ENCODE data around the gene MPG. TPM values are rescaled to one million over a fixed set of nuclear protein-coding genes. Genes with fewer than 3 reads are reported as not detected.
"Not testable (repeated sequence)": the region's sequence is repeated elsewhere in the genome, so short reads cannot be mapped to it uniquely, and the experiment has no call there.

The MPG gene
- total RNA-seq, 2 experiments from 2014 or later: 58.1 to 119 TPM

GRCh38 chr16:119835-120491 is 41.9 kb downstream of the MPG start:
- Histone ChIP-seq H3K4me1 (ENCODE audit: insufficient read depth, low read length, poor library complexity, severe bottlenecking) (no peaks in the 10 kb centered on the region), H3K79me2 (ENCODE audit: insufficient read depth, low read depth, low read length) (no peaks in the 10 kb centered on the region), H3K27ac (ENCODE audit: low read depth, low read length, poor library complexity, severe bottlenecking) (no peak overlapping the region), H3K4me2 (ENCODE audit: low read length) (no peak overlapping the region), H3K9me2 (ENCODE audit: insufficient read depth, low read length) (no peaks in the 10 kb centered on the region), H3K36me3 (ENCODE audit: insufficient read depth, low read length) (peaks cover 41% of the 10 kb centered on the region), H3K9me3 (ENCODE audit: low read length) (no peaks in the 10 kb centered on the region), H3K4me3 (ENCODE audit: low read depth, low read length, poor library complexity, severe bottlenecking) (no peak overlapping the region), H2AFZ (ENCODE audit: low read length) (no peak overlapping the region), H4K20me1 (ENCODE audit: insufficient read depth, low read length) (no peaks in the 10 kb centered on the region; the same call in 1 of the 2 replicates)
- CTCF ChIA-PET (ENCODE audit: unreplicated experiment): no interaction called here
- intact Hi-C loops (cut with micrococcal nuclease; ENCODE audit: unreplicated experiment): no loop called here
- DNase-seq (ENCODE audit: low spot score): no peak
- POLR2A ChIA-PET: no interaction called here
- no TSS peak for BruUV-seq (replicated peaks)
- TF ChIP-seq EZH2phosphoT487 (IDR thresholded peaks at IDR 0.05; ENCODE audit: borderline replicate concordance, low read depth, low read length): no peak
- no peak for TF ChIP-seq CTCF (conservative IDR thresholded peaks at IDR 0.05; ENCODE audit: low read length)

- TF ChIP-seq EZH2phosphoT487 (IDR thresholded peaks at IDR 0.05; ENCODE audit: borderline replicate concordance, low read depth, low read length): no peak
- TF ChIP-seq CTCF (conservative IDR thresholded peaks at IDR 0.05; ENCODE audit: low read length): no peak
- no peaks in the 10 kb centered on the region for H3K4me1 ChIP-seq (ENCODE audit: insufficient read depth, low read length, poor library complexity, severe bottlenecking)
- CTCF ChIA-PET (ENCODE audit: unreplicated experiment): no interaction called here
- BruUV-seq (replicated peaks): no TSS peak
- H3K4me2 ChIP-seq (ENCODE audit: low read length): no peak overlapping the region
- no peaks in the 10 kb centered on the region; the same call in 1 of the 2 replicates for H4K20me1 ChIP-seq (ENCODE audit: insufficient read depth, low read length)
- DNase-seq (ENCODE audit: low spot score): no peak
- intact Hi-C loops (cut with micrococcal nuclease; ENCODE audit: unreplicated experiment): no loop called here
- POLR2A ChIA-PET: no interaction called here
- no peaks in the 10 kb centered on the region for H3K79me2 ChIP-seq (ENCODE audit: insufficient read depth, low read depth, low read length)
- H3K36me3 ChIP-seq (ENCODE audit: insufficient read depth, low read length): peaks cover 36% of the 10 kb centered on the region
- no peaks in the 10 kb centered on the region for H3K9me3 ChIP-seq (ENCODE audit: low read length)
- no peak overlapping the region for H3K27ac ChIP-seq (ENCODE audit: low read depth, low read length, poor library complexity, severe bottlenecking)
- no peak overlapping the region for H2AFZ ChIP-seq (ENCODE audit: low read length)
- no peak overlapping the region for H3K4me3 ChIP-seq (ENCODE audit: low read depth, low read length, poor library complexity, severe bottlenecking)
- no peaks in the 10 kb centered on the region for H3K9me2 ChIP-seq (ENCODE audit: insufficient read depth, low read length)
These were observed 42.7 kb downstream of the MPG start for GRCh38 chr16:120756-121155.

DNA sequence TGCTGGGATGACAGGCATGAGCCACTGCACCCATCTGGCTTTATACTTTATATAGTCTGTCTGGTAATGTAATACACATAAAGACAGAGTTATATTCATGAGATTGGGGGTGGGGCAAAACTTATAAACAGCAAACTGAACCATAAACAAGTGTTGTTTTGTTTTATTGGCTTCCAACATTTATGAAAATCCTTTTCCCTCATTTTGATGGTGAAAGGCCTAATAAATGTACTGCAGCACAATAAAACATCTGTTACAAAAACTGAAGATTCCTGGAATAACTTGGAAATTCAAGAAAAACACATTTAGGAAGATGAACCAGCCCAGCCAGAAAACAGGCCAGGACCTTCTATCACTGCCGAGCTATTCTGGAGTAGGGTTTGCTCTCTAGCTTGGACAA is 44.3 kb downstream of the MPG start:
- ChIA-PET POLR2A (no interaction called here), CTCF (ENCODE audit: unreplicated experiment) (no interaction called here)
- TF ChIP-seq CTCF (conservative IDR thresholded peaks at IDR 0.05; ENCODE audit: low read length) (no peak), EZH2phosphoT487 (IDR thresholded peaks at IDR 0.05; ENCODE audit: borderline replicate concordance, low read depth, low read length) (no peak)
- Histone ChIP-seq H2AFZ (ENCODE audit: low read length) (no peak overlapping the region), H3K9me3 (ENCODE audit: low read length) (no peaks in the 10 kb centered on the region), H3K27ac (ENCODE audit: low read depth, low read length, poor library complexity, severe bottlenecking) (no peak overlapping the region), H3K4me1 (ENCODE audit: insufficient read depth, low read length, poor library complexity, severe bottlenecking) (no peaks in the 10 kb centered on the region), H3K79me2 (ENCODE audit: insufficient read depth, low read depth, low read length) (no peaks in the 10 kb centered on the region), H3K4me3 (ENCODE audit: low read depth, low read length, poor library complexity, severe bottlenecking) (no peak overlapping the region), H3K9me2 (ENCODE audit: insufficient read depth, low read length) (no peaks in the 10 kb centered on the region), H3K4me2 (ENCODE audit: low read length) (no peak overlapping the region), H4K20me1 (ENCODE audit: insufficient read depth, low read length) (no peaks in the 10 kb centered on the region; the same call in 1 of the 2 replicates), H3K36me3 (ENCODE audit: insufficient read depth, low read length) (peaks cover 20% of the 10 kb centered on the region)
- intact Hi-C loops (cut with micrococcal nuclease; ENCODE audit: unreplicated experiment): no loop called here
- no TSS peak for BruUV-seq (replicated peaks)
- DNase-seq (ENCODE audit: low spot score): no peak

GRCh38 chr16:123558-124350 is 45.7 kb downstream of the MPG start:
- H3K9me2 ChIP-seq (ENCODE audit: insufficient read depth, low read length); H3K36me3 ChIP-seq (ENCODE audit: insufficient read depth, low read length); H3K27ac ChIP-seq (ENCODE audit: low read depth, low read length, poor library complexity, severe bottlenecking); intact Hi-C loops (cut with micrococcal nuclease; ENCODE audit: unreplicated experiment); H2AFZ ChIP-seq (ENCODE audit: low read length); CTCF ChIA-PET (ENCODE audit: unreplicated experiment); H3K4me3 ChIP-seq (ENCODE audit: low read depth, low read length, poor library complexity, severe bottlenecking); H4K20me1 ChIP-seq (ENCODE audit: insufficient read depth, low read length); BruUV-seq (replicated peaks); H3K4me2 ChIP-seq (ENCODE audit: low read length); H3K9me3 ChIP-seq (ENCODE audit: low read length); DNase-seq (ENCODE audit: low spot score); H3K4me1 ChIP-seq (ENCODE audit: insufficient read depth, low read length, poor library complexity, severe bottlenecking); H3K79me2 ChIP-seq (ENCODE audit: insufficient read depth, low read depth, low read length); POLR2A ChIA-PET: not testable (repeated sequence)
